Fibroblast of lung (primary cell): ENCODE data around the gene ZNF697.

Experiments used
- EZH2 ChIP-seq: IDR thresholded peaks from 2 replicates; pipeline ENCODE4 v1.5.1; 2012; ENCODE audit warnings: low read length, control low read depth, mild to moderate bottlenecking; ENCODE audit errors: missing control alignments
- TF ChIP-seq, protein P1 (sequence below), 2 donors: IDR thresholded peaks in 1 of 2; conservative IDR thresholded peaks in 1 of 2; 1 replicate in 1 of 2; 2 replicates in 1 of 2; pipeline ENCODE4 v1.5.1; 2011 to 2012; ENCODE audit warnings: low read length in 2 of 2, control low read depth in 1 of 2, inconsistent platforms in 1 of 2, low read depth in 1 of 2, mild to moderate bottlenecking in 1 of 2

DNA sequence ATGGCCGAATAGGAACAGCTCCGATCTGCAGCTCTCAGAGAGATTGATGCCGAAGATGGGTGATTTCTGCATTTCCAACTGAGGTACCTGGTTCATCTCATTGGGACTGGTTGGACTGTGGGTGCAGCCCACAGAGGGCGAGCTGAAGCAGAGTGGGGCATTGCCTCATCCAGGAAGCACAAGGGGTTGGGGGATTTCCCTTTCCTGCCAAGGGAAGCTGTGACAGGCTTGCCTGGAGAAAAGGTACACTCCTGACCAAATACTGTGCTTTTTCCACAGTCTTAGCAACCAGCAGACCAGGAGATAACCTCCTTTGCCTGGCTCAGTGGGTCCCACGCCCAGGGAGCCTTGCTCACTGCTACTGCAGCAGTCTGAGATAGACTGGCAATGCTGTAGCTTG lies 74.2 kb downstream of the ZNF697 start:
- TF ChIP-seq EZH2 = no peak
- TF ChIP-seq, protein P1, sequence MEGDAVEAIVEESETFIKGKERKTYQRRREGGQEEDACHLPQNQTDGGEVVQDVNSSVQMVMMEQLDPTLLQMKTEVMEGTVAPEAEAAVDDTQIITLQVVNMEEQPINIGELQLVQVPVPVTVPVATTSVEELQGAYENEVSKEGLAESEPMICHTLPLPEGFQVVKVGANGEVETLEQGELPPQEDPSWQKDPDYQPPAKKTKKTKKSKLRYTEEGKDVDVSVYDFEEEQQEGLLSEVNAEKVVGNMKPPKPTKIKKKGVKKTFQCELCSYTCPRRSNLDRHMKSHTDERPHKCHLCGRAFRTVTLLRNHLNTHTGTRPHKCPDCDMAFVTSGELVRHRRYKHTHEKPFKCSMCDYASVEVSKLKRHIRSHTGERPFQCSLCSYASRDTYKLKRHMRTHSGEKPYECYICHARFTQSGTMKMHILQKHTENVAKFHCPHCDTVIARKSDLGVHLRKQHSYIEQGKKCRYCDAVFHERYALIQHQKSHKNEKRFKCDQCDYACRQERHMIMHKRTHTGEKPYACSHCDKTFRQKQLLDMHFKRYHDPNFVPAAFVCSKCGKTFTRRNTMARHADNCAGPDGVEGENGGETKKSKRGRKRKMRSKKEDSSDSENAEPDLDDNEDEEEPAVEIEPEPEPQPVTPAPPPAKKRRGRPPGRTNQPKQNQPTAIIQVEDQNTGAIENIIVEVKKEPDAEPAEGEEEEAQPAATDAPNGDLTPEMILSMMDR (conservative IDR thresholded peaks at IDR 0.05 in 1 of 2, IDR thresholded peaks at IDR 0.05 in 1 of 2; ENCODE audit: low read depth in 1 of 2, low read length in 2 of 2) = no peak
